ENCODE data around the gene FAM200B. TPM values are rescaled to one million over a fixed set of nuclear protein-coding genes. Genes with fewer than 3 reads are reported as not detected.

The FAM200B gene
- polyA plus RNA-seq, 4 donors = 40.4 to 78.3 (median 55.4) TPM

- 13 to 36% (median 25%) methylated on average over 4 of the region's 4 CpGs for WGBS, 3 donors
- H3K4me1 ChIP-seq (ENCODE audit: control insufficient read depth in 3 of 3, insufficient read depth in 2 of 3, low read depth in 1 of 3, low read length in 2 of 3) = peaks cover 0 to 25% (median 5%) of the 10 kb centered on the region in 3 donors
- no peak for DNase-seq
- no peaks in the 10 kb centered on the region for H3K27me3 ChIP-seq (ENCODE audit: control insufficient read depth in 3 of 3, insufficient read depth in 3 of 3, low read length in 3 of 3)
- no peak for FAIRE-seq
- no peaks in the 10 kb centered on the region for H3K9me3 ChIP-seq (ENCODE audit: control insufficient read depth in 2 of 2, insufficient read depth in 1 of 2, low read depth in 1 of 2, low read length in 1 of 2)
- peak overlapping the region in 1 of 3 donors; percentile 90 for H3K27ac ChIP-seq (ENCODE audit: low read depth in 1 of 3, low read length in 2 of 3)
- peak overlapping the region in 1 of 3 donors; percentile 75 for H3K4me3 ChIP-seq (ENCODE audit: low read depth in 1 of 3, low read length in 3 of 3)
- H3K36me3 ChIP-seq (ENCODE audit: control insufficient read depth in 3 of 3, insufficient read depth in 2 of 3, low read depth in 1 of 3, low read length in 3 of 3) = no peaks in the 10 kb centered on the region
Measured at GRCh38 chr4:15652841-15653240, 28.8 kb upstream of the FAM200B start.

DNA sequence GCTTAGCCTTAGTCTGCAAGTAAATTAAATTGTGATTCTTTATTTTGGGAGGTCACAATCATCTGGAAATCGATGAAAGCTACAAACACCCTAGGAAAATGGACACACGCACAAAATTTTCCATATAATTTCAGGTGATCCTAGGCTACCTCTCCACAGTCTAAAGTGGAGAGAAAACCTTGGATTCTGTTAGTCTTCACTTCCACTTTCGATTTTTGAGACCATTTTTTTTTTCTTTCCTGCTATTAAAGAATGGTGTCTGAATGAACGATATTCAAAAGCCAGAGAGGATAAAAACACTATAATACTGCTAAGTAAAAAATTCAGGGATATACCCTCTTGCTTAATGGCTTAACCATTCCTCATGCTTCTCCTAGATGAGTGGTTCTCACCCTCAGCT is 28.2 kb upstream of the FAM200B start:
- H3K27me3 ChIP-seq (ENCODE audit: control insufficient read depth in 3 of 3, insufficient read depth in 3 of 3, low read length in 3 of 3) = no peaks in the 10 kb centered on the region
- FAIRE-seq (no peak), DNase-seq (peak; percentile 34 to 59)
- no peaks in the 10 kb centered on the region for H3K9me3 ChIP-seq (ENCODE audit: control insufficient read depth in 2 of 2, insufficient read depth in 1 of 2, low read depth in 1 of 2, low read length in 1 of 2)
- H3K4me3 ChIP-seq (ENCODE audit: low read depth in 1 of 3, low read length in 3 of 3) = peak overlapping the region in 2 of 3 donors; percentile 75 to 84
- no peaks in the 10 kb centered on the region for H3K36me3 ChIP-seq (ENCODE audit: control insufficient read depth in 3 of 3, insufficient read depth in 2 of 3, low read depth in 1 of 3, low read length in 3 of 3)
- H3K4me1 ChIP-seq (ENCODE audit: control insufficient read depth in 3 of 3, insufficient read depth in 2 of 3, low read depth in 1 of 3, low read length in 2 of 3) = peaks cover 0 to 25% (median 5%) of the 10 kb centered on the region in 3 donors
- WGBS, 3 donors = 2 to 16% (median 5%) methylated on average over 4 of the region's 4 CpGs
- H3K27ac ChIP-seq (ENCODE audit: low read depth in 1 of 3, low read length in 2 of 3) = peak overlapping the region; percentile 77 to 96 (median 90)

- DNase-seq (peak; percentile 36 to 44), FAIRE-seq (no peak)
- Histone ChIP-seq H3K36me3 (ENCODE audit: control insufficient read depth in 3 of 3, insufficient read depth in 2 of 3, low read depth in 1 of 3, low read length in 3 of 3) (no peaks in the 10 kb centered on the region), H3K27ac (ENCODE audit: low read depth in 1 of 3, low read length in 2 of 3) (peak overlapping the region; percentile 90 to 96 (median 95)), H3K4me1 (ENCODE audit: control insufficient read depth in 3 of 3, insufficient read depth in 2 of 3, low read depth in 1 of 3, low read length in 2 of 3) (peaks cover 0 to 25% (median 5%) of the 10 kb centered on the region in 3 donors), H3K27me3 (ENCODE audit: control insufficient read depth in 3 of 3, insufficient read depth in 3 of 3, low read length in 3 of 3) (no peaks in the 10 kb centered on the region), H3K4me3 (ENCODE audit: low read depth in 1 of 3, low read length in 3 of 3) (peak overlapping the region; percentile 75 to 90 (median 84)), H3K9me3 (ENCODE audit: control insufficient read depth in 2 of 2, insufficient read depth in 1 of 2, low read depth in 1 of 2, low read length in 1 of 2) (no peaks in the 10 kb centered on the region)
- WGBS, 3 donors = 1 to 2% (median 2%) methylated on average over 7 of the region's 7 CpGs
Measured at GRCh38 chr4:15653864-15654592, 27.6 kb upstream of the FAM200B start.

GRCh38 chr4:15654593-15655222 is 26.9 kb upstream of the FAM200B start:
- DNase-seq = peak in 1 of 2 donors; percentile 51
- Histone ChIP-seq H3K4me3 (ENCODE audit: low read depth in 1 of 3, low read length in 3 of 3) (peak overlapping the region; percentile 75 to 90 (median 84)), H3K27ac (ENCODE audit: low read depth in 1 of 3, low read length in 2 of 3) (peak overlapping the region; percentile 92 to 96 (median 95)), H3K9me3 (ENCODE audit: control insufficient read depth in 2 of 2, insufficient read depth in 1 of 2, low read depth in 1 of 2, low read length in 1 of 2) (no peaks in the 10 kb centered on the region), H3K4me1 (ENCODE audit: control insufficient read depth in 3 of 3, insufficient read depth in 2 of 3, low read depth in 1 of 3, low read length in 2 of 3) (peaks cover 0 to 25% (median 5%) of the 10 kb centered on the region in 3 donors), H3K36me3 (ENCODE audit: control insufficient read depth in 3 of 3, insufficient read depth in 2 of 3, low read depth in 1 of 3, low read length in 3 of 3) (no peaks in the 10 kb centered on the region), H3K27me3 (ENCODE audit: control insufficient read depth in 3 of 3, insufficient read depth in 3 of 3, low read length in 3 of 3) (no peaks in the 10 kb centered on the region)
- FAIRE-seq = no peak
- 0 to 1% (median 0%) methylated on average over 16 to 66 of the region's 66 CpGs for WGBS, 3 donors

DNA sequence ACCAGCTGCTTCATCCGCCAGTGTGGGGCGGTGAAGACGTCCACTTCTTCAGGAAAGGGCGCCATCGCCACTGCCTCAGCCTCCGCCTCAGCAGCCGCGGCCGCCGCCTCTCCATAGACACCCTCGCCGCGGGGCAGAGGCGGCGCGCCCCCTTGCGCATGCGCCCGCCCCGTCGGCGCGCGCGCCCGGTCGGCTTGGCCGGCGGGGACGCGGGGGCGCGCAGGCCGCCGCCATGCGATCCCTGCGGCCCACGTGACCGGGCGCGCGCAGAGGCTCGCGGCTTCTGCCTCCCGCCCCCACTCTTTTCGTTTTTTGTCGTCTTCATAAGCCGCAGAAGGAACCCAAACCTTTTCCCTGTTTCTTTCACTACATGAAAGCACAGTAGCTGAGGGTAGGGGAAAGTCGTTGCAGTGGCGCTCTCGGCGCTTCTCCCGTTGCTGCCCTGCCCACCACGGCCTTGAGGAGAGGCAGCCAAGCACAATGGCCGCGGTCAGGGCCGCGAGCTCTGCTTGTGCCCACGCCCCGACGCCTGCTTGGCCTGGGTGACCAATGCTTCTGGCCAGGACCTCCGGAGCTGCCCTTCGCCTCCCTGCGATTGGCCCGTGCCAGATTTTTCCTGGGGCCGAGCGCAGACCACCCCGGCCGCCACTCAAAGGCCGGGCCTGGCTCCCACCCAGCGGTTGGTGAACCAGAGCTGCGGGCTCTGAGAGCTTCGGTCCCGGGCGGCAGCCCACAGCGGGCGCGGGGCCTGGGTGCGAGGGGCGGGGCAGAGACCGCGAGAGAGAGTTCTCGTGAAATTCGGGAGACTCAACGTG is 26.2 kb upstream of the FAM200B start, which contains the start of gene FBXL5:
TSS of gene FBXL5 (minus strand) at position 135 of the 815 bp plus-strand sequence. CDS start at position 65, 70 bp downstream.
- no peaks in the 10 kb centered on the region for H3K9me3 ChIP-seq (ENCODE audit: control insufficient read depth in 2 of 2, insufficient read depth in 1 of 2, low read depth in 1 of 2, low read length in 1 of 2)
- no peaks in the 10 kb centered on the region for H3K36me3 ChIP-seq (ENCODE audit: control insufficient read depth in 3 of 3, insufficient read depth in 2 of 3, low read depth in 1 of 3, low read length in 3 of 3)
- no peak for FAIRE-seq
- H3K27ac ChIP-seq (ENCODE audit: low read depth in 1 of 3, low read length in 2 of 3) = peak within 1 kb of the TSS; percentile 95 to 98 (median 96)
- peak within 1 kb of the TSS; percentile 75 to 90 (median 84) for H3K4me3 ChIP-seq (ENCODE audit: low read depth in 1 of 3, low read length in 3 of 3)
- 5 to 9% (median 6%) methylated on average over 72 to 85 of the region's 85 CpGs for WGBS, 3 donors
- no peaks in the 10 kb centered on the region for H3K27me3 ChIP-seq (ENCODE audit: control insufficient read depth in 3 of 3, insufficient read depth in 3 of 3, low read length in 3 of 3)
- peaks cover 0 to 25% (median 5%) of the 10 kb centered on the region in 3 donors for H3K4me1 ChIP-seq (ENCODE audit: control insufficient read depth in 3 of 3, insufficient read depth in 2 of 3, low read depth in 1 of 3, low read length in 2 of 3)
- DNase-seq = peak; percentile 85 to 95

GRCh38 chr4:15656038-15656470 is 25.6 kb upstream of the FAM200B start:
- WGBS, 3 donors = 63 to 81% (median 75%) methylated on average over 12 of the region's 12 CpGs
- H3K27ac ChIP-seq (ENCODE audit: low read depth in 1 of 3, low read length in 2 of 3) = peak overlapping the region; percentile 95 to 98 (median 96)
- H3K27me3 ChIP-seq (ENCODE audit: control insufficient read depth in 3 of 3, insufficient read depth in 3 of 3, low read length in 3 of 3) = no peaks in the 10 kb centered on the region
- H3K4me3 ChIP-seq (ENCODE audit: low read depth in 1 of 3, low read length in 3 of 3) = peak overlapping the region; percentile 66 to 75 (median 75)
- H3K9me3 ChIP-seq (ENCODE audit: control insufficient read depth in 2 of 2, insufficient read depth in 1 of 2, low read depth in 1 of 2, low read length in 1 of 2) = no peaks in the 10 kb centered on the region
- no peaks in the 10 kb centered on the region for H3K36me3 ChIP-seq (ENCODE audit: control insufficient read depth in 3 of 3, insufficient read depth in 2 of 3, low read depth in 1 of 3, low read length in 3 of 3)
- FAIRE-seq = no peak
- no peak for DNase-seq
- H3K4me1 ChIP-seq (ENCODE audit: control insufficient read depth in 3 of 3, insufficient read depth in 2 of 3, low read depth in 1 of 3, low read length in 2 of 3) = peaks cover 0 to 25% (median 5%) of the 10 kb centered on the region in 3 donors

DNA sequence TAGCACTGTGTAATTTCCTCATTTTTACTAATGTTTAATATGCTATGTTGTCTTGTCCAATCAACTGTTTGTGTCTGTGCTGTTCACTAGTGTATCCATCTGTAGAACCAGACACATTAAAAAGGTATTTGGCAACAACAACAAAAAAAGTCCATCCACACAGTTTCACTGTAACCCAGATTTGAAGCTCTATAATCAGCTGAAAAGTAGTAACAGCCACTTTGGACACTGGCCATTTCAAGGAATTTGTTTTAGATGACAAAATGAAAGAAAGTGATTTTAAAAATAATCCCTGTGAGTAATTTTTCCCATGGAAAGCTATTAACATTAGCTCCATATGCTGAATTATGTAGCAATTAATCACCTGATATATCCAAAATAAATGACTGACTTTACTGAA is 24.3 kb upstream of the FAM200B start:
- Histone ChIP-seq H3K27me3 (ENCODE audit: control insufficient read depth in 3 of 3, insufficient read depth in 3 of 3, low read length in 3 of 3) (no peaks in the 10 kb centered on the region), H3K27ac (ENCODE audit: low read depth in 1 of 3, low read length in 2 of 3) (no peak overlapping the region), H3K4me1 (ENCODE audit: control insufficient read depth in 3 of 3, insufficient read depth in 2 of 3, low read depth in 1 of 3, low read length in 2 of 3) (peaks cover 0 to 20% (median 5%) of the 10 kb centered on the region in 3 donors), H3K4me3 (ENCODE audit: low read depth in 1 of 3, low read length in 3 of 3) (no peak overlapping the region), H3K36me3 (ENCODE audit: control insufficient read depth in 3 of 3, insufficient read depth in 2 of 3, low read depth in 1 of 3, low read length in 3 of 3) (no peaks in the 10 kb centered on the region), H3K9me3 (ENCODE audit: control insufficient read depth in 2 of 2, insufficient read depth in 1 of 2, low read depth in 1 of 2, low read length in 1 of 2) (no peaks in the 10 kb centered on the region)
- FAIRE-seq (no peak), DNase-seq (no peak)

Data from small intestine (tissue), 7 donors.